Mesothelial cell of epicardium (in vitro differentiated cells): ENCODE results near the gene ADAMTS18. TPM values are rescaled to one million over a fixed set of nuclear protein-coding genes. Genes with fewer than 3 reads are reported as not detected.

ENCODE experiments used
- DNase-seq, 2 experiments: peaks; one replicate each; pipeline ENCODE4 v3.0.0; 2021; ENCODE audit warnings: low spot score in 2 of 2; ENCODE audit not compliant: unreplicated experiment in 2 of 2
- H3K27ac Mint-ChIP-seq: 2 replicates; pipeline ENCODE4 v1.8.0; 2021; ENCODE audit warnings: mixed read lengths
- H3K27me3 Mint-ChIP-seq: 2 replicates; pipeline ENCODE4 v1.8.0; 2021; ENCODE audit warnings: low read depth, mixed read lengths
- H3K36me3 Mint-ChIP-seq: 2 replicates; pipeline ENCODE4 v1.8.0; 2021; ENCODE audit warnings: mixed read lengths
- H3K4me1 Mint-ChIP-seq: 2 replicates; pipeline ENCODE4 v1.8.0; 2021; ENCODE audit warnings: mixed read lengths
- H3K4me3 Mint-ChIP-seq: 2 replicates; pipeline ENCODE4 v1.8.0; 2021; ENCODE audit warnings: mild to moderate bottlenecking, moderate library complexity, mixed read lengths
- H3K9me3 Mint-ChIP-seq: 2 replicates; pipeline ENCODE4 v1.8.0; 2021; ENCODE audit warnings: mixed read lengths
- CTCF ChIP-seq: fragments of 200-600 bp; sonication (generic); IDR thresholded peaks from one replicate; pipeline ENCODE4 v1.5.0; 2021; ENCODE audit warnings: antibody characterized with exemption; ENCODE audit not compliant: unreplicated experiment
- total RNA-seq: library from RNA; stranded (reverse); gene quantifications from 3 replicates; pipeline ENCODE4 v1.2.1, GENCODE V29; 2021

Gene ADAMTS18
- total RNA-seq, 1 donor from 2014 or later = 7.9 TPM

GRCh38 chr16:77308163-77308561, 126.7 kb downstream of the ADAMTS18 start:
- Mint-ChIP-seq H3K27me3 (no peaks in the 10 kb centered on the region), H3K4me3 (no peak overlapping the region), H3K27ac (no peak overlapping the region), H3K4me1 (peaks cover 41% of the 10 kb centered on the region), H3K9me3 (no peaks in the 10 kb centered on the region), H3K36me3 (no peaks in the 10 kb centered on the region)
- no peak for TF ChIP-seq CTCF
- DNase-seq = no peak

GRCh38 chr16:77307426-77308162, 127.2 kb downstream of the ADAMTS18 start:
- Mint-ChIP-seq H3K36me3 (no peaks in the 10 kb centered on the region), H3K27ac (no peak overlapping the region), H3K4me1 (peaks cover 41% of the 10 kb centered on the region), H3K4me3 (no peak overlapping the region), H3K9me3 (no peaks in the 10 kb centered on the region), H3K27me3 (no peaks in the 10 kb centered on the region)
- TF ChIP-seq CTCF = no peak
- no peak for DNase-seq

GRCh38 chr16:77306075-77306474, 128.8 kb downstream of the ADAMTS18 start:
- H3K4me1 Mint-ChIP-seq = peaks cover 48% of the 10 kb centered on the region
- H3K27me3 Mint-ChIP-seq = no peaks in the 10 kb centered on the region
- H3K4me3 Mint-ChIP-seq = no peak overlapping the region
- no peak for DNase-seq
- H3K27ac Mint-ChIP-seq = no peak overlapping the region
- H3K36me3 Mint-ChIP-seq = no peaks in the 10 kb centered on the region
- TF ChIP-seq CTCF = no peak
- H3K9me3 Mint-ChIP-seq = no peaks in the 10 kb centered on the region

GRCh38 chr16:77304877-77305276, 130.0 kb downstream of the ADAMTS18 start:
- H3K36me3 Mint-ChIP-seq = no peaks in the 10 kb centered on the region
- DNase-seq = no peak

GRCh38 chr16:77304134-77304533, 130.7 kb downstream of the ADAMTS18 start:
- Mint-ChIP-seq H3K36me3 (no peaks in the 10 kb centered on the region), H3K4me3 (no peak overlapping the region), H3K9me3 (no peaks in the 10 kb centered on the region), H3K4me1 (peaks cover 54% of the 10 kb centered on the region), H3K27ac (no peak overlapping the region), H3K27me3 (no peaks in the 10 kb centered on the region)
- DNase-seq = no peak
- TF ChIP-seq CTCF = no peak

More at GRCh38 chr16:77304877-77305276, 130.0 kb downstream of the ADAMTS18 start:
- Mint-ChIP-seq H3K27ac (no peak overlapping the region), H3K9me3 (no peaks in the 10 kb centered on the region), H3K4me3 (no peak overlapping the region), H3K4me1 (peaks cover 56% of the 10 kb centered on the region), H3K27me3 (no peaks in the 10 kb centered on the region)
- TF ChIP-seq CTCF = no peak

GRCh38 chr16:77302674-77303073, 132.2 kb downstream of the ADAMTS18 start:
- Mint-ChIP-seq H3K27ac (peak overlapping the region; percentile 1), H3K36me3 (no peaks in the 10 kb centered on the region), H3K9me3 (no peaks in the 10 kb centered on the region), H3K4me3 (no peak overlapping the region), H3K4me1 (peaks cover 55% of the 10 kb centered on the region), H3K27me3 (no peaks in the 10 kb centered on the region)
- DNase-seq = no peak
- TF ChIP-seq CTCF = no peak
